Endometrial microvascular endothelial cells (primary cell): ENCODE results near the gene SND1. TPM values are rescaled to one million over a fixed set of nuclear protein-coding genes. Genes with fewer than 3 reads are reported as not detected.

Experiments used
- in situ Hi-C: cut with HindIII; loops from 2 replicates; pipeline ENCODE4 v1.10.0; 2017; ENCODE audit warnings: low sequenced_read_pairs, low pct_unique_long_range_greater_than_20kb; ENCODE audit errors: inconsistent ontology term
- total RNA-seq: library from RNA; depleted of rRNA; stranded (reverse); fragments of >200 nt; gene quantifications from one replicate; pipeline ENCODE4 v1.2.3, GENCODE V29; 2015; ENCODE audit errors: inconsistent ontology term

Gene SND1
- total RNA-seq, 1 donor from 2014 or later, result 223 TPM

- in situ Hi-C loops, result no loop called here
Observed at GRCh38 chr7:128045766-128046165, 393.8 kb downstream of the SND1 start.

GRCh38 chr7:128052404-128052803, 400.4 kb downstream of the SND1 start:
- in situ Hi-C loops, result no loop called here

GRCh38 chr7:128053023-128053422, 401.0 kb downstream of the SND1 start:
- in situ Hi-C loops, result no loop called here

GRCh38 chr7:128053991-128054390, 402.0 kb downstream of the SND1 start:
- in situ Hi-C loops, result no loop called here

- in situ Hi-C loops, result no loop called here
Observed at GRCh38 chr7:128054511-128054910, 402.5 kb downstream of the SND1 start.

GRCh38 chr7:128055637-128056036, 403.6 kb downstream of the SND1 start:
- in situ Hi-C loops, result no loop called here

- in situ Hi-C loops, result no loop called here
Observed at GRCh38 chr7:128056901-128057300, 404.9 kb downstream of the SND1 start.

GRCh38 chr7:128057909-128058308, 405.9 kb downstream of the SND1 start:
- in situ Hi-C loops, result no loop called here

GRCh38 chr7:128059143-128059988, 407.4 kb downstream of the SND1 start:
- in situ Hi-C loops, result no loop called here

- in situ Hi-C loops, result no loop called here
Observed at GRCh38 chr7:128060018-128060417, 408.0 kb downstream of the SND1 start.

- in situ Hi-C loops, result no loop called here
Observed at GRCh38 chr7:128063088-128063487, 411.1 kb downstream of the SND1 start.

GRCh38 chr7:128065872-128066271, 413.9 kb downstream of the SND1 start:
- in situ Hi-C loops, result no loop called here

- in situ Hi-C loops, result no loop called here
Observed at GRCh38 chr7:128066395-128066794, 414.4 kb downstream of the SND1 start.

- in situ Hi-C loops, result no loop called here
Observed at GRCh38 chr7:128066858-128067257, 414.9 kb downstream of the SND1 start.

GRCh38 chr7:128067983-128068382, 416.0 kb downstream of the SND1 start:
- in situ Hi-C loops, result no loop called here

- in situ Hi-C loops, result no loop called here
Observed at GRCh38 chr7:128068785-128069184, 416.8 kb downstream of the SND1 start.

GRCh38 chr7:128069373-128070364, 417.7 kb downstream of the SND1 start:
- in situ Hi-C loops, result no loop called here

- in situ Hi-C loops, result no loop called here
Observed at GRCh38 chr7:128071376-128071775, 419.4 kb downstream of the SND1 start.

GRCh38 chr7:128071801-128072200, 419.8 kb downstream of the SND1 start:
- in situ Hi-C loops, result no loop called here
